ENCODE data around the gene SPANXN4.

SPANXN4 gene

GRCh38 chrX:143025628-143026027, at the start of gene SPANXN4:
Gene SPANXN4 (plus strand): TSS chrX:143025928. CDS start chrX:143026015, 87 bp downstream.
- DNase-seq = no peak

GRCh38 chrX:142977128-142977914, 48.4 kb upstream of the SPANXN4 start:
- no peak for DNase-seq

- DNase-seq = no peak
These were observed 47.5 kb upstream of the SPANXN4 start for GRCh38 chrX:142978130-142978684.

GRCh38 chrX:142982679-142983078, 43.0 kb upstream of the SPANXN4 start:
- DNase-seq = no peak

- no peak for DNase-seq
These were observed 30.7 kb upstream of the SPANXN4 start for GRCh38 chrX:142994988-142995387.

GRCh38 chrX:142998447-142999198, 27.1 kb upstream of the SPANXN4 start:
- DNase-seq = no peak

- no peak for DNase-seq
These were observed 26.5 kb upstream of the SPANXN4 start for GRCh38 chrX:142999199-142999701.

- no peak for DNase-seq
These were observed 23.5 kb upstream of the SPANXN4 start for GRCh38 chrX:143002206-143002605.

GRCh38 chrX:143017272-143017671, 8.5 kb upstream of the SPANXN4 start:
- DNase-seq = no peak

- no peak for DNase-seq
These were observed 1.5 kb downstream of the SPANXN4 start for GRCh38 chrX:143027275-143027674.

- DNase-seq = no peak
These were observed 21.8 kb downstream of the SPANXN4 start for GRCh38 chrX:143047511-143047910.

- DNase-seq = no peak
These were observed 32.4 kb downstream of the SPANXN4 start for GRCh38 chrX:143058120-143058519.

- DNase-seq = no peak
These were observed 55.5 kb downstream of the SPANXN4 start for GRCh38 chrX:143081231-143081630.

GRCh38 chrX:143082537-143082936, 56.8 kb downstream of the SPANXN4 start:
- DNase-seq = no peak

All from NCI-H2171 (cell line).